Bronchial epithelial cell (primary cell): ENCODE results near the gene FLOT2. TPM values are rescaled to one million over a fixed set of nuclear protein-coding genes. Genes with fewer than 3 reads are reported as not detected.

ENCODE experiments used
- DNase-seq: peaks from one replicate; pipeline ENCODE4 v3.0.0-alpha.2; 2010; ENCODE audit warnings: low read depth
- FAIRE-seq: peaks from 2 replicates; lab custom pipeline; 2011; peaks lifted over from hg19 to GRCh38; lab: Jason Lieb, UNC
- H3K27me3 ChIP-seq: 2 replicates; pipeline ENCODE4 v1.5.1; 2011; ENCODE audit warnings: low read length; ENCODE audit not compliant: control insufficient read depth, insufficient read depth
- H3K36me3 ChIP-seq: 2 replicates; pipeline ENCODE4 v1.5.1; 2011; ENCODE audit warnings: low read length; ENCODE audit not compliant: control insufficient read depth, insufficient read depth
- H3K4me3 ChIP-seq: 2 replicates; pipeline ENCODE4 v1.5.1; 2011; ENCODE audit warnings: mild to moderate bottlenecking, low read depth, low read length, control low read depth
- CTCF ChIP-seq: IDR thresholded peaks from 2 replicates; pipeline ENCODE4 v1.5.1; 2011; ENCODE audit warnings: mild to moderate bottlenecking, moderate library complexity, low read length, control low read depth, inconsistent platforms; ENCODE audit not compliant: insufficient read depth, severe bottlenecking
- total RNA-seq: library from RNA; depleted of rRNA; stranded (reverse); fragments of >200 nt; gene quantifications from 2 replicates; pipeline ENCODE4 v1.2.1, GENCODE V29; 2014

Gene FLOT2
- total RNA-seq, 1 donor from 2014 or later, result 24.5 TPM

- Histone ChIP-seq H3K36me3 (peaks cover 19% of the 10 kb centered on the region), H3K4me3 (no peak overlapping the region), H3K27me3 (no peaks in the 10 kb centered on the region)
- no peak for FAIRE-seq
- no peak for TF ChIP-seq CTCF
- no peak for DNase-seq
Observed at GRCh38 chr17:28888832-28889231, 8.7 kb downstream of the FLOT2 start.

GRCh38 chr17:28887871-28888471, 9.6 kb downstream of the FLOT2 start:
- DNase-seq (no peak), FAIRE-seq (no peak)
- Histone ChIP-seq H3K36me3 (peaks cover 19% of the 10 kb centered on the region), H3K27me3 (no peaks in the 10 kb centered on the region), H3K4me3 (no peak overlapping the region)
- no peak for TF ChIP-seq CTCF

- FAIRE-seq (no peak), DNase-seq (no peak)
- no peaks in the 10 kb centered on the region for H3K27me3 ChIP-seq
- no peak for TF ChIP-seq CTCF
- peaks cover 21% of the 10 kb centered on the region for H3K36me3 ChIP-seq
- no peak overlapping the region for H3K4me3 ChIP-seq
Observed at GRCh38 chr17:28885951-28886350, 11.6 kb downstream of the FLOT2 start.

- Histone ChIP-seq H3K27me3 (no peaks in the 10 kb centered on the region), H3K36me3 (peaks cover 23% of the 10 kb centered on the region), H3K4me3 (no peak overlapping the region)
- FAIRE-seq (no peak), DNase-seq (no peak)
- no peak for TF ChIP-seq CTCF
Observed at GRCh38 chr17:28885363-28885762, 12.2 kb downstream of the FLOT2 start.

DNA sequence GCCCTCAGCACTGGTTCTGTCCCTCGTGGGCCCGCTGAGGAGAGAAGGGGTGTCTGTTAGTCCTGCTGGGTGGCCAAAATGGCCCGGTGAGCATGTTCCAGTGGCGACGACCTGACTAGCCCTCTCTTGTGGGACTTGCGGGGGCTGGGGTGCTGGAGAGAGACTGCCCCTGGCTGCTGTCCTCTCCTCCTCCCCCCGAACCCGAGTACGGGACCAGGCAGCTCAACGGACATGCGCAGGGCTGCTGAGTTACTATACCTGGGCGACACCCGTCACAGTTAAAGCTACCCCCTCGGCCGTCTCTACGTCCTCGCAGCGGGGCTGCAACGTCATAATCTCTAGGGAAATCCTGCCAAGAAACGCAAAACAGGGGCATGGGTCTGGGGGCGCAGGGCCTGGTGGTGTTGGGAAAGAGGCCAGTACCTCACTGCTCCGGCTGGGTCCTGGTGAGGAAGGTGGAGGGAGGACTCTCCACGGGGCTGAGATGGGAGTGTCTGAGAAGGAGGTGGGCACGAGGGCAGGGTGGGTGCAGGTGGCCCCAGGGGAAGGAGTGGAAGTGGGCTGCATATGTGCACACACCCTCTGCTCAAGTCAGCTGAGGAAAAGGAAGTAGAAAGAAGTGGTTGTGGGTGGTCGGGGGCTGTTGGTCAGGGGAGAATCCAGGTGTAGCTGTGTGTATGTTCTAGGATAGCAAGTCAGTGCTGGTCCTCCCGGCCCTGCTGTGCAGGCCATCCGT, 13.4 kb downstream of the FLOT2 start:
- Histone ChIP-seq H3K4me3 (no peak overlapping the region), H3K36me3 (peaks cover 29% of the 10 kb centered on the region), H3K27me3 (no peaks in the 10 kb centered on the region)
- no peak for DNase-seq
- no peak for TF ChIP-seq CTCF
- peak; percentile 55 for FAIRE-seq
